Gastroesophageal sphincter (tissue), 4 donors: ENCODE results near the gene CLIC6. TPM values are rescaled to one million over a fixed set of nuclear protein-coding genes. Genes with fewer than 3 reads are reported as not detected.

Source experiments
- ATAC-seq: fragments of 150-250 bp; one replicate; pipeline ENCODE4 v1.9.1; 2016; ENCODE audit warnings: mild to moderate bottlenecking, moderate library complexity
- H3K27ac ChIP-seq, 4 donors: fragments of 200-600 bp; sonication (generic) in 3 of 4; 1 replicate in 3 of 4; 2 replicates in 1 of 4; pipeline ENCODE4 v1.5.1; 2016 to 2019
- H3K27me3 ChIP-seq: fragments of 200-600 bp; sonication (generic); one replicate; pipeline ENCODE4 v1.5.1; 2019
- H3K36me3 ChIP-seq, 2 donors: fragments of 200-600 bp; sonication (generic); one replicate each; pipeline ENCODE4 v1.5.1; 2019; ENCODE audit warnings: control low read depth in 1 of 2
- H3K4me1 ChIP-seq, 3 donors: fragments of 200-600 bp; sonication (generic); 1 replicate in 2 of 3; 2 replicates in 1 of 3; pipeline ENCODE4 v1.5.1; 2016 to 2019; ENCODE audit warnings: control low read depth in 2 of 3
- H3K4me3 ChIP-seq, 2 donors: fragments of 200-600 bp; sonication (generic); one replicate each; pipeline ENCODE4 v1.5.1; 2019; ENCODE audit warnings: mild to moderate bottlenecking in 1 of 2, moderate library complexity in 1 of 2
- H3K9me3 ChIP-seq, 3 donors: fragments of 200-600 bp; sonication (generic); one replicate each; pipeline ENCODE4 v1.5.1; 2017 to 2019; ENCODE audit warnings: control low read depth in 2 of 3
- CTCF ChIP-seq, 4 experiments: fragments of 200-600 bp in 2 of 4; fragments of 450-650 bp in 2 of 4; sonication (generic) in 1 of 4; IDR thresholded peaks; one replicate each; pipeline ENCODE4 v1.5.1; 2017 to 2019; ENCODE audit warnings: antibody characterized with exemption in 4 of 4, mild to moderate bottlenecking in 2 of 4, moderate library complexity in 2 of 4
- EP300 ChIP-seq: sonication (generic); formaldehyde crosslinking; IDR thresholded peaks from one replicate; pipeline ENCODE4 v1.6.1; 2017; ENCODE audit warnings: antibody characterized with exemption, mild to moderate bottlenecking
- POLR2A ChIP-seq, 2 donors: fragments of 450-650 bp; IDR thresholded peaks; one replicate each; pipeline ENCODE4 v1.6.1; 2017; ENCODE audit warnings: antibody characterized with exemption in 2 of 2, mild to moderate bottlenecking in 2 of 2, moderate library complexity in 1 of 2
- POLR2AphosphoS5 ChIP-seq: sonication (generic); formaldehyde crosslinking; IDR thresholded peaks from one replicate; pipeline ENCODE4 v1.6.1; 2017; ENCODE audit warnings: antibody characterized with exemption
- WGBS, 2 donors: methylation state at CpG; one replicate each; pipeline ENCODE4 v1.1.5; 2018; ENCODE audit warnings: low coverage in 1 of 2; 5-methylcytosine and 5-hydroxymethylcytosine counted together
- total RNA-seq, 4 donors: library from RNA; depleted of rRNA; stranded (reverse); fragments of >200 nt; gene quantifications; one replicate each; pipeline ENCODE4 v1.1.0, GENCODE V29; 2016

Gene CLIC6
- total RNA-seq, 4 donors from 2014 or later, result 0.54 to 4.6 (median 0.66) TPM

DNA sequence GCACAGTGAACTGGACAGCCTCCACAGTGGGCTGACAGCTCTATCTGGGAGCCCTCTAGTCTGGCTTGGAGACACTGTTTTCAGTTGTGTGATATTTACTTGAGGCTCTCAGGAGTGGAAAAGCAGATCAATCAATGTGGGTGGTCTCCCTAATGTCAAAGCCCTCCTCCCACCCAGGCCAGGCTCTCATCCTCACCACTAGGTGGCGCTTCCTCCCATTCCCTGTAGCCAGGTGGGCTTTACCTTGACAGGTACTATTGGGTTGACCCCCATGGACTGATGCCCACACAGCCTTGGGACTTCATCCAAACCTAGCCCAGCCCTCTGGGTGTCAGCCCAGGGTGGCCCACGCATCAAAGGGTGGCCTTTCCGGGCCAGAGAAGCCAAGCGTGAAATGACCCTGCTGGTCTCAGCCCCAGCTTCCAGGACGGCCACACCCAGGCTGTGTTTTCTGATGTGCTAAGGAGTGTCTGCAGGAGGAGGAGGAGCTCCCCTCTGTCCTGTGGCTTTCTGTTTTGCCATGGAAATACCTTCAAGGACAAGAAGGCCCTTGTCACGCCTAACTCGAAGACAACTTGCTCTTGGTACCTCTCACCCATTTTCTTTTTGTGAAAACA is 54.0 kb downstream of the CLIC6 start:
- no peaks in the 10 kb centered on the region for H3K36me3 ChIP-seq
- no peaks in the 10 kb centered on the region for H3K4me1 ChIP-seq
- 100% methylated on average over 2 of the region's 7 CpGs; no CpG with 5 or more reads in 1 of the 2 donors for WGBS, 2 donors
- no peak for TF ChIP-seq POLR2AphosphoS5
- TF ChIP-seq CTCF (IDR thresholded peaks at IDR 0.05), result peak in 1 of 4 experiments; percentile 10
- H3K27me3 ChIP-seq, result peaks cover 16% of the 10 kb centered on the region
- H3K4me3 ChIP-seq, result no peak overlapping the region
- H3K27ac ChIP-seq, result no peak overlapping the region
- H3K9me3 ChIP-seq, result no peaks in the 10 kb centered on the region
- no peak for ATAC-seq

- H3K36me3 ChIP-seq, result no peaks in the 10 kb centered on the region
- ATAC-seq, result no peak
- H3K4me3 ChIP-seq, result no peak overlapping the region
- no peak overlapping the region for H3K27ac ChIP-seq
- TF ChIP-seq EP300, result no peak
- TF ChIP-seq POLR2A (IDR thresholded peaks at IDR 0.05), result no peak
- TF ChIP-seq CTCF (IDR thresholded peaks at IDR 0.05), result no peak
- TF ChIP-seq POLR2AphosphoS5, result no peak
- WGBS, 2 donors, result 32 to 67% methylated on average over 2 of the region's 2 CpGs
- H3K9me3 ChIP-seq, result no peaks in the 10 kb centered on the region
- no peaks in the 10 kb centered on the region for H3K4me1 ChIP-seq
- peaks cover 16% of the 10 kb centered on the region for H3K27me3 ChIP-seq
These were observed 55.5 kb downstream of the CLIC6 start for GRCh38 chr21:34724131-34724856.

DNA sequence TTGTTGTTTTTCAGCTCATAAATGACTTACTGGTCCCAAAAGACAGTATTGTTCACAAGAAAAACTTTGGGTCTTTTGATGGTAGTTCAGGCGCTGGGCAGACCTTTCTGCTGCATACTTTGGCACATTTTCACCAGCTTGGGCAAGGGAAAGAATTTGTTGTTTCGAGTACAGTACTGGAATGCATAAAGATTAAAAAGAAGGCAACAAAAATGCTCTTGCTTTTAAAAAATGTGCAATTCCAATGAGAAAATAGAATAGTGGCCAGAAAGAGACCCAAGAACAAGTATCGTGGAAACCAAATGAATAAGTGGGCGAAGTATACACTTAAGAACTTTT is 56.0 kb downstream of the CLIC6 start:
- Histone ChIP-seq H3K27ac (no peak overlapping the region), H3K27me3 (peaks cover 16% of the 10 kb centered on the region), H3K4me3 (no peak overlapping the region), H3K4me1 (no peaks in the 10 kb centered on the region), H3K9me3 (no peaks in the 10 kb centered on the region), H3K36me3 (no peaks in the 10 kb centered on the region)
- 63 to 74% methylated on average over 4 of the region's 4 CpGs for WGBS, 2 donors
- ATAC-seq, result no peak
- TF ChIP-seq CTCF (IDR thresholded peaks at IDR 0.05) (no peak), EP300 (no peak), POLR2A (IDR thresholded peaks at IDR 0.05) (no peak), POLR2AphosphoS5 (no peak)

- WGBS, 2 donors, result 43 to 77% methylated on average over 4 to 5 of the region's 5 CpGs
- no peak for ATAC-seq
- Histone ChIP-seq H3K36me3 (no peaks in the 10 kb centered on the region), H3K27ac (no peak overlapping the region), H3K9me3 (no peaks in the 10 kb centered on the region), H3K27me3 (peaks cover 16% of the 10 kb centered on the region), H3K4me3 (no peak overlapping the region), H3K4me1 (no peaks in the 10 kb centered on the region)
- TF ChIP-seq POLR2AphosphoS5, result no peak
- TF ChIP-seq EP300, result no peak
- no peak for TF ChIP-seq POLR2A (IDR thresholded peaks at IDR 0.05)
- TF ChIP-seq CTCF (IDR thresholded peaks at IDR 0.05), result no peak
These were observed 58.0 kb downstream of the CLIC6 start for GRCh38 chr21:34726627-34727337.
